Embryonic facial prominence (tissue), 1 donor: ENCODE results near the gene BTBD19.
"Not testable (repeated sequence)": the region's sequence is repeated elsewhere in the genome, so short reads cannot be mapped to it uniquely, and the experiment has no call there.

ENCODE experiments used
- DNase-seq: peaks from one replicate; pipeline ENCODE4 v3.0.0-alpha.2; 2016; ENCODE audit errors: extremely low spot score

BTBD19 gene

DNA sequence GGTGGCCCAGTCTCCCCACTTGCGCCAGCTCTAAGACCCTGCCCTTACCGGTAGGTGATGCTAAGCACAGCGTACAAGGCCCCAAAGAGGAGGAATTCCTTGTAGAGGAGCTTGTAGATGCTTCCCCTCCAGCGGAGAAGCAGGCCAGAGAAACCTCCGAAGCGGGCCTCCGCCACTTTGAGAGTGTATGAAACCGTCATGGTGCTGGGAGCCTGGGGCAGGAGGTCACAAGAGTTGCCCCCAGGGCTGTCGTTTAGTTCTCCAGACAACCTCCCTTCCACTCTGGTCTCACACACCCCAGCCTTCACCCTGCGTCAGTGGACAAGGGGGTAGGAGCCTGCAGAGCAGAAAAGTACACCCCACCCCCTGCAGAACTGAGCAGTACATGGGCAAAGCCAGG is 20.8 kb upstream of the BTBD19 start:
- DNase-seq = no peak

DNA sequence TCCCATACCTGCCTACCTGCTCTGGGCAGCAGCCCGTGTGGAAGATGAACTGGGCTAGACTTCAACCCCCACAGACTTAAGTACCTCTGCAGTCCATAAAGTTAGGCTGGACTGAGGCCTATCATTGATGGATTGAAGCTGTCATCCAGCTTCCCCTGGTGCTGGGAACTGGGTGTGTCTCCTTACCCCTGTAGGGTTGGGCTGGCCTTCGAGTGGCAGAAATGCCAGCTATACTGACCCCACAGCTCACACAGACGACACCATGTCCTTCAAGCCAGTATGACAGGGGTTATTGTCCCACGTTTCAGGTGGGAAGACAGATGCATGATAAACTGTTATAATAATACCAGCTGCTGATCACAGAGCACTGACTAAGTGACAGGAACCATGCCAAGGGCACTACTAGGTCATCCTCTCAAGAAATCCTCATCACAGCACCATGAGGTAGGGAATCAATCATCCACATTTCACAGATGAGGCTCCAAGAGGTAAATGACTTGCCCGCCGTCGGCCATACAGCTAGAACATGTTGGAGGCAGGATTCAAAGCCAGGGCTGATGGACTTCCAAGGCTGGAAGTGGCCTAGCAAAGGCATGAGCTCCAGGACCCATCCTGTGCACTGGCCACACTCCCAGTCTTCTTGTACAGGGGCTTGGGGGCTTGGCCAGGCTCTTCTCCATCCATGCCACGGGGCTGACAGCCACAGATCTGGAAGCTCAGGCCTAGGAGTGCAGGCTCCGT is 20.0 kb upstream of the BTBD19 start, which contains the start of gene BEST4:
Gene BEST4 (minus strand): TSS at position 51 of the 741 bp plus-strand sequence. CDS start 465 bp downstream, outside the sequence.
- no peak for DNase-seq

DNA sequence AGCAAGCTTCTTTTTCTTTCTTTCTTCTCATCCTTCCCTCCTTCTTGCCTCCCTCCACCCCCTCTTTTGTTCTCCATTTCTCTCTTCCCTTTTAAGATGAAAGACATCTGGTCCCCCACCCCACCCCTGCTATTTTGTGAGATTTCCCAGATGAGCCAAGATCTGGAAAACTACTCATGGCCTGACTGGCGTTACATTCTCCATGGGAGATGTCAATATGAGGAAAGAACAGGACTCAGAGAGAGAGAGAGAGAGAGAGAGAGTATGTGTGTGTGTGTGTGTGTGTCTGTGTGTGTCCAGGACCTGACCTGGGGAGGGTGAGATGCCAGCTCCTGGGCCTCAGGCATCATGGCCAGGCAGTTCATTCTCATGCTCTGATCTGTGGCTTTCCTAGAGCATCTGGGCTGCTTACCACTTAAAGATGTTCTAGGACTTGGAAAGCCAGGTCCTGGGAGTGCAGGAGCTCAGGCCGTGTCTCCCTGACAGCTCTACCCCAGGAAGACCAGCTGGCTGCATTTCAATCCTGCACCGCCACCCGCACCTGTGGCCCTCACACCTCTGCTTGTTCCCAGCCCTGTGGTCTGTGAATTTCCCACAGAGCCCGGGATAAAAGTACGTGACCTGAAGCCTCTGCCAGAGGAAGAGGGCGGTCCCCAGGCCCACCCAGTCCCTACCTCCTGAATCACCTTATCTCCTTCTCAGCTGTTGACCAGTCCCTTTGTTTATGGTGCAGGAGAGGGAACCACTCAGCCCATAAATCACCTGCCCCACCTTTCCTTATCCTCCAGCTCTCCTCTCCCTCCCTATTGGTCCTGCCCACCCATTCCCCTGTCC is 17.1 kb upstream of the BTBD19 start:
- no peak for DNase-seq

DNA sequence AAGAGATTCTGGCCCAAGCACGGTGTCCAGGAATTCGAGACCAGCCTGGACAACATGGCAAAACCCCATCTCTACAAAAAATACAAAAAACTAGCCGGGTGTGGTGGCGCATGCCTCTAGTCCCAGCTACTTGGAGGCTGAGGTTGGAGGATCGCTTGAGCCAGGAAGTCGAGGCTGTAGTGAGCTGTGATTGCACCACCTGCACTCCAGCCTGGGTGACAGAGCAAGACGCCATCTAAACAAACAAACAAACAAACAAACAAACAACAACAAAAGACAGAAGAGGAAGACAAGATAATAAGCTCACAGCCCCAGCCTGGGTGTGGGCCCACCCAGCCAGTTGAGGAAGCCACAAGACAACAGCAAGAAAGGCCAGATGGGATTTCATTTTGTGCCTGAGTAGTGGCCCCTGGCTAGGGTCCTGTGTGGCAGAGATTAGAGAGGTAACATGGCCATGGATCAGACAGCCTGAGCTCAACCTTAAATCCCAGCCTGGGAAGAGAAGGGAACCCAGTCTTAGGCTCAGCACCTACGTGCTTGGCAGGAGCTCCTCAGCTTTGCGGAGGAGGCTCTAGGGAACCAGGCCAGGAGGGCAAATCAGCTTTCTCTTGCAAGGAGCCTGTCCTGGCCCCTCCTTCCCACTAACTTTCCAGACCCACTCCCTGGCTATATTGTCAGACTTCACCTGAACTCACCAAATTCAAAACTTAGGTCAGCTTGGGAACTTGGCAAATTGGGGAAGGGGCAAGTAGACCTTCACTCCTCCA is 15.4 kb upstream of the BTBD19 start:
- DNase-seq = no peak

DNA sequence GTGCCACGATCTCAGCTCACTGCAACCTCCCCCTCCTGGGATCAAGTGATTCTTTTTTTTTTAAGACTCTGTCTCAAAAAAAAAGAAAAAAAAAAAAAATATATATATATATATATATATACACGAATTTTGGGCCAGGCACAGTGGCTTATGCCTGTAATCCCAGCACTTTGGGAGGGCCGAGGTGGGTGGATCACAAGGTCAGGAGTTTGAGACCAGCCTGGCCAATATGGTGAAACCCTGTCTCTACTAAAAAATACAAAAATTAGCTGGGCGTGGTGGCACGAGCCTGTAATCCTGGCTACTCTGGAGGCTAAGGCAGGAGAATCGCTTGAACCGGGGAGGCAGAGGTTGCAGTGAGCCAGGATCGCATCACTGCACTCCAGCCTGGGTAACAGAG is 10.4 kb upstream of the BTBD19 start:
- DNase-seq = not testable (repeated sequence)

DNA sequence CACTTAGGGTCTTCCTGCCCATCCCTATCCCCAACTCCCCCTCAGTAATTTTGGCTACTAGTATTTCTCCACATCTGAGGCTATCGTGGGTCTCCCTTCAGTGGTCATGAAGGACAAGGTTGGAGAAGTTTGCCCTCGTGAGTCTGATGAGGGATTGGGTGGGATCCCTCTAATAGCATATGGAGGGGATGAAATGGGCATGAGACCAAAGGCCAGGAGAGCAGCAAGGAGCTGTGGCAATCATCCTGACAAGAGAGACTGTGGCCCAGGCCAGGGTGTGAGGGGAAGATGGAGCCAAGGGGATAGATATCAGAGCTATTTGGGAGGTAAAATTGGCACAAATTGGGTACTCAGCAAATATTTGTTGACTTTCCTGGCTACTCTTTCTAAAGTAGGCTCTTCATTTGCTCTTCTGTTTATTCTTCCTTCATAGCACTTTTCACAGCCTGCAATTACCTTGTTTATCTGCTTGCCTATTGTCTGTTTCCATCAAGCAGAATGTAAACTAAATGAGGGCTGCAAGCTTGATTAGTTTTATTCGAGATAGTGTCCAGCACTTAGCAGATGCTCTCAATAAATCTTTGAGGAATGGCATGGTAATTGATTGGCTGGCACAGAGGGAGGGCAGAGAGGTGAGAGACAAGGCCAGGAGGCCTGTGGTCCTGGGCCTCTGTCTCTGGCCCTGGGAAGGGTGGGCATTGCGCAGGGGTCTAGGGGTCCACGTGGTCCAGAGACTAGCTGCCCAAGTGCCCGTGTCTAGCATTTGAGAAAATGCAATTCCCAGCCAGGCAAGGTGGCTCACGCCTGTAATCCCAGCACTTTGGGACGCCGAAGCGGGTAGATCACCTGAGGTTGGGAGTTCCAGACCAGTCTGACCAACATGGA is 9.6 kb upstream of the BTBD19 start:
- DNase-seq = no peak

DNA sequence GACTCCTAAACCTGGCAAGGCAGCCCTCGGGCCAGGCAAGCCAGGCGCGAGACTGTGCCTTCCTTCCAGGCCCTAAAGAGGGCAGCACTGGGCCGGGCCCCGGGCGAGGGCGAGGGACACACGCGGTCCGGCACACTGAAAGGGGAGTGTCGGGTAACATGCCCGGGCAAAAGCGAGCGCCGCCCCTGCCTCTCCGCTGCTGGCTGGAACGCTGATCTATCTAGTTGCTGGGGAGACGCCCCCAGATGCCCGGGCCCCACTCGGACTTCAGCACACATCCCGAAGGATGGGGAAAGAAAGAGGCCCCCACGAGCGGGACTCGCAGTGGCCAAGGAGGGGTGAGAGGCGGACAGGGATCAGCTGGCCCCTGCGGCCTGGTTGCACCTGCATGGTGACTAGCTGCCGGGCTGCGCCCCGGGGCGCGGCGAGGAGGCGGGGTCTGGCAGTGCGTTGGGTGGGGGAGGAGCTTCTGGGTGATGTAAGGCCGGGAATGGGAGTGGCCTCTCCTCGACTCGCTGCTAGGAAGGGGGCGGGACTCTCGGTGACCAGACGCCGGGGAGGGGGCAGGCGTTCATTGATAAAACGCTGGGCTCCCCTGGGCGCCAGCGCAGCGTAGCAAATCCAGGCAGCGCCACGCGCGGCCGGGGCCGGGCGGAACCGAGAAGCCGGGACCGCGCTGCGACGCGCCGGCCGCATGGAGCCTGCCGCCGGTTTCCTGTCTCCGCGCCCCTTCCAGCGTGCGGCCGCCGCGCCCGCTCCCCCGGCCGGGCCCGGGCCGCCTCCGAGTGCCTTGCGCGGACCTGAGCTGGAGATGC is 8.3 kb upstream of the BTBD19 start, which contains the start of gene PLK3:
Gene PLK3 (plus strand): TSS at position 608 of the 815 bp plus-strand sequence. CDS start 87 bp downstream, at position 695.
- DNase-seq = peak; percentile 97

DNA sequence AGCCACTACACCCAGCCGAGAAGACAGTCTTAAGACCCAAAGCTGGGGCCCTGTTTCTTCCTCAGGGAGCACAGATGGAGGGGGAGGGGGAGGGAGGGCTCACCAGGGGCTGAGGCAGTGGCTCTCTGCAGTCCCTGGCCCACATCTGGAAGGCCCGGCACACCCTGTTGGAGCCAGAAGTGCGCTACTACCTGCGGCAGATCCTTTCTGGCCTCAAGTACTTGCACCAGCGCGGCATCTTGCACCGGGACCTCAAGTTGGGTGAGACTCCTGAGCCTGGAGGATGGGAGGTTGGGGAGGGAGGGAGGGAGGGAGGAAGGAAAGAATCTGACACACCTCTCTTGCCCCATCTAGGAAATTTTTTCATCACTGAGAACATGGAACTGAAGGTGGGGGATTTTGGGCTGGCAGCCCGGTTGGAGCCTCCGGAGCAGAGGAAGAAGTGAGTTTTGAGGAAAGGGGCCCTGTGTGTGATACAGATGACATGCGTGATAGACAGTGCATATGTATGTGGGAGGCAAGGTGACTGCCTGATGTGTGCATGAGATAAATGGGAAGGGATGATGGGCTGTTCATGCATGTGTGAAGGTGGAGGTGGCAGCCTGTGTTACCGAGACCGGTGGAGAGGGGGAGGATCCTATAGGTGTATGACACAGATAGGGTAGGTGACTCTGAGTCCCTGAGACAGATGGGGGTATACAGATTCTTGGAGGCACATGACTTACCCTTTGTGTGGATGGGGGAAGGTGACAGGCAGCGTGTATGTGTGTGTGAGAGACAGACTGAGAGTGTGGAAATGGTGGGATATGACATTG is 6.6 kb upstream of the BTBD19 start:
- DNase-seq = no peak

DNA sequence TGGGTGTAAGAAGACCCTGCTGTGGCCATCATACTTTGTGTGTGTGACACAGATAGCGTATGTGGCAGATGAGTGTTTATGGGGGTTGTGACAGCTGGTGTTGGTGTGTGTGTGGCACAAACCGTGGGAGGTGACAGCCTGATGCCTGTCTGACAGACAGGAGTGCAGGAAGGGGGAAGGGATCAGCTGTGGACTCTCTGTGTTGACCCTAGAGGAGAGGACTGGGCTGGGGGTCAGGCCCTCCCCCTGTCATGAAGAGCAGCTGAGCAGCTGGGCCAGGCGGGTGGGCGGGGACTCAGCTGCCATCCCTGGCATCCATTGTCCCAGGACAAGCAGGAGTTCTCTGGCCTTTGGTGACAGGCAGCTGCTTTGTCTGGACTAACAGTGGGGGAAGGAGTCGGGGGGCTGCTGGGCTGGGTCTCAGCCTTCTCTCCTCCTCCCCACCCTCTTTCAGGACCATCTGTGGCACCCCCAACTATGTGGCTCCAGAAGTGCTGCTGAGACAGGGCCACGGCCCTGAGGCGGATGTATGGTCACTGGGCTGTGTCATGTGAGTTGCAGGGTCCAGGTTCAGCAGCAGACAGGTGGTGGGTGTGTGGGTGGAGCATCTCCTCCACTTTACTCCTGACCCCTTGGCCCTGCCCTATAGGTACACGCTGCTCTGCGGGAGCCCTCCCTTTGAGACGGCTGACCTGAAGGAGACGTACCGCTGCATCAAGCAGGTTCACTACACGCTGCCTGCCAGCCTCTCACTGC is 5.8 kb upstream of the BTBD19 start:
- DNase-seq = no peak

DNA sequence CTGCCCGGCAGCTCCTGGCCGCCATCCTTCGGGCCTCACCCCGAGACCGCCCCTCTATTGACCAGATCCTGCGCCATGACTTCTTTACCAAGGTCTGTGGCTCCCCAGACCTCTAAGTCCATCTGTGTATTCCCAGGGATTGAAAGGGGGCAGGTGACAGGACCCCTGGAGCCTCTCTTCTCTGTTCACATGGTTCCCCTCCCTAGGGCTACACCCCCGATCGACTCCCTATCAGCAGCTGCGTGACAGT is 5.3 kb upstream of the BTBD19 start:
- DNase-seq = no peak

DNA sequence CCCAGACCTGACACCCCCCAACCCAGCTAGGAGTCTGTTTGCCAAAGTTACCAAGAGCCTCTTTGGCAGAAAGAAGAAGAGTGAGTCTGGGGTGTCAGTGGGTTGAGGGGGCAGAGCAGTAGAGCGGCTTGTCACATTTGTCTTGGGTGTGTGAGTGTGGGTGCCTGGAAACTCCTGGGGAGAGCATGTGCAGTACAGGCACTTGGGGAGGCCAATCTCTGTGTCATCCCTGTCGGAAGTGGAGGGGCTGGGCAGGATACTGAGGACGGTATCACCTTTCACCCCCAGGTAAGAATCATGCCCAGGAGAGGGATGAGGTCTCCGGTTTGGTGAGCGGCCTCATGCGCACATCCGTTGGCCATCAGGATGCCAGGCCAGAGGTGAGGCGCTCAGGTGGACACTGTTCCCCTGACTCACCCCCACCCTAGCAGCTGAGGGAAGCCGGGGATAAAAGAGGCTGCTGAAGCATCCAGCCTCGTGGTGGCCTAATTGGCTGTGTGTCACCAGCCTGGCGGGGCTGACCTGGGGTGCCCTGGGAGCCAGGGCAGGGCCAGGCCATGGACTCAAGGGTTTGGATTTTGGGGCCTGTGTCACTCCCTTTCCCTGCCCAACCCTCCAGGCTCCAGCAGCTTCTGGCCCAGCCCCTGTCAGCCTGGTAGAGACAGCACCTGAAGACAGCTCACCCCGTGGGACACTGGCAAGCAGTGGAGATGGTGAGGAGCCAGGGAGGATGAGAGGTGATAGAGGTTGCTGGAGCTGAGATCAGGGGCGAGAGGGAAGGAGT is 4.8 kb upstream of the BTBD19 start:
- no peak for DNase-seq

DNA sequence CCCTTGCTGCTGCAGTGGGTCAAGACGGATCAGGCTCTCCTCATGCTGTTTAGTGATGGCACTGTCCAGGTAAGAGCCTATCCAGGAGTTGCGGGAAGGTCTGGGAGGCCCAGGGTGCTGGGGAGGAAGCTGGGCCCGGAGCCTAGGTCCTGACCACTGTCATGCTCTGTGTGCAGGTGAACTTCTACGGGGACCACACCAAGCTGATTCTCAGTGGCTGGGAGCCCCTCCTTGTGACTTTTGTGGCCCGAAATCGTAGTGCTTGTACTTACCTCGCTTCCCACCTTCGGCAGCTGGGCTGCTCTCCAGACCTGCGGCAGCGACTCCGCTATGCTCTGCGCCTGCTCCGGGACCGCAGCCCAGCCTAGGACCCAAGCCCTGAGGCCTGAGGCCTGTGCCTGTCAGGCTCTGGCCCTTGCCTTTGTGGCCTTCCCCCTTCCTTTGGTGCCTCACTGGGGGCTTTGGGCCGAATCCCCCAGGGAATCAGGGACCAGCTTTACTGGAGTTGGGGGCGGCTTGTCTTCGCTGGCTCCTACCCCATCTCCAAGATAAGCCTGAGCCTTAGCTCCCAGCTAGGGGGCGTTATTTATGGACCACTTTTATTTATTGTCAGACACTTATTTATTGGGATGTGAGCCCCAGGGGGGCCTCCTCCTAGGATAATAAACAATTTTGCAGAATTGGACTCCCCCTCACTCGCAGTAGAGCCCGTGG is 2.9 kb upstream of the BTBD19 start:
- no peak for DNase-seq

DNA sequence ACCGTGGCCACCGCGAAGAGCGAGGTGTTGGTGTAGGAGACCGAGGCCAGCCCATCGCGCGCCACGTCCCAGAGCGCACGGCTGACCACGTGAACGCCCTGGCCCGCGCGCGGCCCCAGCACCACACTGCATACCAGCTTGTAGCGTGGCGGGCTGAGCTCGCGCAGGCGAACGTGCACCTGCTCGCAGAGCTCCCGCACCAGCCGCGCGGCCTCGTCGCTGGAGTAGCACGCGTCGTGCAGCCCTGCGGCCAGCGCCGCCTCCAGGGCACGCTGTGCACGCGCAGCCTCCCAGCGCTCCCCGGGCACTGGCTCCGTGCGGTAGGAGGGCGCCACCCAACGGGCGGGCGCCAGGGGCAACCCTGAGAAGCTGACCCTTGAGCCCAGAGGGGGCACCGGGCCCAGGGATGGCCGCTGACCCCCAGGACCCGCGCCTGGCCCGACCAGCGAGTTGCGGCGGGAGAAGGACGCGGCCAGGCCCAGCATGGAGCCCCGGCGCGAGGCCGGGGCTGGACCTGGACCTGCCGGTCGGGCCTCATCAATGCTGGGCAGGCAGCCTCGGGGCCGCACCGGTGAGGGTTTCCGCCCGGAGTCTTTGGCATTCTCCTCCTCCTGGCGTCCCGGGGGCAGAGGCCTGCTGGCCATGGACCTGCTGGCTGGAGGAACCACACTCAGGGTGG is 2.2 kb upstream of the BTBD19 start:
- no peak for DNase-seq

DNA sequence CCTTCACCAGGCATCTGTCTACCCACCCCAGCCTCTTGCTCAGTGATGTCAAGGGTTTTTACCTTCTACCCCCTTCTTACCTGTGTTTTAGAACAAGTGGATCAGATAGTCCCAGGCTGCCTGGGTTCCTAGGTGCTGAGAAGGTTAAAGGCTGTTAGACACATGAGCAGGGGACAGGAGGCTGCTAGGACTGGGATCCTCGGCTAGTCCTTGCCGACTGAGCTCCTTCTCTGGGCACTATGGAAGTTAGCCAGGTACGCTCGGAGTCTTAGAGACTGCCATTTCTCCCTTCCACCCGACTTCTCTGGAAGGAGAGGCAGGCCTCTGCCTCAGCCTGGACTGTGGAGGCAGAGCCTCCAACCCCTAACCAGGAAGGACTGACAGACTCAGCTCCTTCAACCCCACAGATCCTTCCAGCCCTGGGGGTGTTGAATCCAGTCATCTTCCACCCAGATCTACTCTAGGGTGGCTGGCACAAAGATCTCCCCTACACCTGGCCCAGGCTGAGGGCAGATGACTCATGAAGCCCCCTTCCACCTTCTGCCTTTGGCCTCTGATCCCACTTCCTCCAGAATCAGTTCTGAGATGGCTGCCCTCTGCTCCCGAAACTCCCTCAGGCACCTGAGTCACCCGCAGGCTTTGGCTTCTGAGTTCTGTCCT is 1.5 kb upstream of the BTBD19 start, which contains the start of gene DYNLT4:
Gene DYNLT4 (minus strand): TSS at position 648 of the 660 bp plus-strand sequence. CDS start 683 bp downstream, outside the sequence.
- DNase-seq = no peak

DNA sequence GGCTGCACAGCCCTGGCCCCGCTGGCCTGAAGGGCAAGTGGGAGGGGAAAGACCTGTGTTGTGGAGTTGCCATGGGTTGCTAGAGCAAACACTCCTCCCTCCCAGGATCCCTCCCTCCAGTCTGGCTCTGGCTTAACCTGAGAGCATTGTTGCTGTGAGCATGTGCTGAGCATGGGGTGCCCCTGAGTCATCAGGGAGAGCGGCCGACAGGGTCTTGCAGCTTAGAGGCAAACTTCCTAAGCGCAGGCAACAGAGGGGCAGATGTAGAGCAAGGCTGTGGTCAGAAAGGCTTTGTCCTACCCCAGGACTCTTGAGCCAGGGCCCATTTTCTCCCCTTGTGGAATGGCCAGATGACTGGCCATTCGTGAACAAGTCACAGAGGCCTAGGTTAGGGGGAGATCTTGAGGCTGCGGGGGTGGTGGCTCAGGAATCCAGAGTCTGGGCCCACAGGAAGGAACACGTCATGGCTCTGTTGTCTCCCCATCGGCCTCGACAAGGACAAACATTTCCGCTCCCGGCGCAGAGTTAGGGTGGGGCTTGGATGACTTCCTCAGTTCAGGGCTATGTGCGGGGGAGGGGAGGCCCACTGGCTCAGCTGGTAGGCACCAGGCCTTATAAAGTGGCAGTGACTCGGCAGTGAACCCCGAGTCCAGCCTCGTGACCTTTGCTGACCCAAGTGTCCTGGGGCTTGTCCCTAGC is 810 bp upstream of the BTBD19 start:
- DNase-seq = peak; percentile 77
